Stomach (tissue), 9 donors: ENCODE data around the gene TNFRSF21. TPM values are rescaled to one million over a fixed set of nuclear protein-coding genes. Genes with fewer than 3 reads are reported as not detected.
A peak's percentile ranks its signal among the peaks of the same experiment; 100 is the strongest.
"Not testable (repeated sequence)": the region's sequence is repeated elsewhere in the genome, so short reads cannot be mapped to it uniquely, and the experiment has no call there.

Experiments
- DNase-seq, 2 donors: peaks; one replicate each; pipeline versions ENCODE4 v3.0.0 to v3.0.0-alpha.2; 2013 to 2019
- H3K27ac ChIP-seq, 5 donors: fragments of 200-600 bp in 4 of 5; sonication (generic) in 4 of 5; one replicate each; pipeline ENCODE4 v1.5.1; 2013 to 2019; ENCODE audit warnings: mild to moderate bottlenecking in 1 of 5, moderate library complexity in 1 of 5
- H3K27me3 ChIP-seq, 3 donors: fragments of 200-600 bp; sonication (generic); one replicate each; pipeline ENCODE4 v1.5.1; 2017 to 2019; ENCODE audit warnings: mixed run types in 1 of 3
- H3K36me3 ChIP-seq, 4 donors: fragments of 200-600 bp; sonication (generic); 1 replicate in 3 of 4; 2 replicates in 1 of 4; pipeline ENCODE4 v1.5.1; 2016 to 2019
- H3K4me1 ChIP-seq, 4 donors: fragments of 200-600 bp; sonication (generic); one replicate each; pipeline ENCODE4 v1.5.1; 2016 to 2019
- H3K4me3 ChIP-seq, 4 donors: fragments of 200-600 bp; sonication (generic) in 3 of 4; one replicate each; pipeline ENCODE4 v1.5.1; 2016 to 2019; ENCODE audit warnings: mild to moderate bottlenecking in 1 of 4
- H3K9me3 ChIP-seq, 4 donors: fragments of 200-600 bp; sonication (generic); one replicate each; pipeline ENCODE4 v1.5.1; 2016 to 2019
- EP300 ChIP-seq: sonication (generic); formaldehyde crosslinking; IDR thresholded peaks from one replicate; pipeline ENCODE4 v1.6.1; 2017; ENCODE audit warnings: antibody characterized with exemption
- POLR2A ChIP-seq, 4 donors: fragments of 450-650 bp; IDR thresholded peaks; one replicate each; pipeline ENCODE4 v1.6.1; 2016; ENCODE audit warnings: antibody characterized with exemption in 4 of 4, control low read depth in 2 of 4, mild to moderate bottlenecking in 1 of 4, moderate library complexity in 1 of 4
- POLR2AphosphoS5 ChIP-seq, 3 donors: sonication (generic); formaldehyde crosslinking; IDR thresholded peaks; one replicate each; pipeline ENCODE4 v1.6.1; 2016; ENCODE audit warnings: antibody characterized with exemption in 3 of 3
- WGBS, 5 donors: extraction: QIAGEN DNeasy Blood & Tissue Kit in 3 of 5; methylation state at CpG; one replicate each; pipeline versions ENCODE4 v1.1.5 to v1.1.7; 2013 to 2018; 5-methylcytosine and 5-hydroxymethylcytosine counted together
- intact Hi-C: fragments of 100-400 bp; cut with DNase I; formaldehyde crosslinking; loops from one replicate; pipeline ENCODE4 v1.15.1; 2023; ENCODE audit warnings: low total_unique reads
- polyA plus RNA-seq, 3 donors: library from polyadenylated mRNA; stranded (reverse); fragments of 200-250 nt; gene quantifications; one replicate each; pipeline ENCODE4 v1.2.3, GENCODE V29; 2013
- total RNA-seq, 5 donors: library from RNA; depleted of rRNA; stranded (reverse); fragments of >200 nt; gene quantifications; one replicate each; pipeline versions ENCODE4 v1.1.0 to v1.2.3, GENCODE V29; 2014 to 2016
- TF ChIP-seq, protein P1 (sequence below), 7 experiments: fragments of 450-650 bp in 4 of 7; fragments of 200-600 bp in 3 of 7; sonication (generic) in 3 of 7; IDR thresholded peaks; one replicate each; pipeline ENCODE4 v1.5.1; 2016 to 2019; ENCODE audit warnings: antibody characterized with exemption in 7 of 7, control low read depth in 2 of 7, mild to moderate bottlenecking in 1 of 7
- donor health status: healthy with polysubstance abuse.
- donor health status: Bipolar disorder and iron deficiency.
- donor health status: healthy.

Gene TNFRSF21
- total and polyA plus RNA-seq, 8 donors: 24.7 to 112 (median 41.3) TPM

GRCh38 chr6:47319867-47320266, 10.2 kb upstream of the TNFRSF21 start:
- TF ChIP-seq, protein P1, sequence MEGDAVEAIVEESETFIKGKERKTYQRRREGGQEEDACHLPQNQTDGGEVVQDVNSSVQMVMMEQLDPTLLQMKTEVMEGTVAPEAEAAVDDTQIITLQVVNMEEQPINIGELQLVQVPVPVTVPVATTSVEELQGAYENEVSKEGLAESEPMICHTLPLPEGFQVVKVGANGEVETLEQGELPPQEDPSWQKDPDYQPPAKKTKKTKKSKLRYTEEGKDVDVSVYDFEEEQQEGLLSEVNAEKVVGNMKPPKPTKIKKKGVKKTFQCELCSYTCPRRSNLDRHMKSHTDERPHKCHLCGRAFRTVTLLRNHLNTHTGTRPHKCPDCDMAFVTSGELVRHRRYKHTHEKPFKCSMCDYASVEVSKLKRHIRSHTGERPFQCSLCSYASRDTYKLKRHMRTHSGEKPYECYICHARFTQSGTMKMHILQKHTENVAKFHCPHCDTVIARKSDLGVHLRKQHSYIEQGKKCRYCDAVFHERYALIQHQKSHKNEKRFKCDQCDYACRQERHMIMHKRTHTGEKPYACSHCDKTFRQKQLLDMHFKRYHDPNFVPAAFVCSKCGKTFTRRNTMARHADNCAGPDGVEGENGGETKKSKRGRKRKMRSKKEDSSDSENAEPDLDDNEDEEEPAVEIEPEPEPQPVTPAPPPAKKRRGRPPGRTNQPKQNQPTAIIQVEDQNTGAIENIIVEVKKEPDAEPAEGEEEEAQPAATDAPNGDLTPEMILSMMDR (IDR thresholded peaks at IDR 0.05): no peak
- TF ChIP-seq POLR2A (IDR thresholded peaks at IDR 0.05) (no peak), POLR2AphosphoS5 (IDR thresholded peaks at IDR 0.05) (no peak), EP300 (no peak)
- intact Hi-C loops: no loop called here

DNA sequence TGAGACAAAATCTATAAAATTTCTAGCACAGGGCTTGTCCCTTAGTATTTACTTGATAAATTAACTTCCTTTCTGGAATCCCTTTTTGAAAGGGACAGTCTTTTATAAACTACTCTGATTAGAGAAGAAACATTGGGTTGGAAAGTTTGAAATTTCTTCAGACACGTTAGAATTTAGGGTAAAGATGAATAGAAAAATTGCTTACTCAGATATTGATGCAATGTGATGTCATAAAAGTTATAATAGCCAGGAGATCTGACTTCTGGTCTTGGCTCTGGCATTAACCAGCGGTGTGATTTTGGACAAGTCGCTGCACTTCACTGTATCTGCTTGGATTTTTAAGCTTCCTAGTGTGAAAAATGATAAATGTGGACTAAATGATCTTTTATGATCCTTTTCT, 9.7 kb upstream of the TNFRSF21 start:
- H3K36me3 ChIP-seq: no peaks in the 10 kb centered on the region
- no peak overlapping the region for H3K4me3 ChIP-seq
- no peak overlapping the region for H3K27ac ChIP-seq
- WGBS, 5 donors: 76 to 91% (median 86%) methylated on average over 3 of the region's 3 CpGs
- no peaks in the 10 kb centered on the region for H3K9me3 ChIP-seq
- TF ChIP-seq, protein P1 (IDR thresholded peaks at IDR 0.05): no peak
- TF ChIP-seq EP300 (no peak), POLR2A (IDR thresholded peaks at IDR 0.05) (no peak), POLR2AphosphoS5 (IDR thresholded peaks at IDR 0.05) (no peak)
- intact Hi-C loops: no loop called here
- DNase-seq: no peak
- H3K27me3 ChIP-seq: no peaks in the 10 kb centered on the region
- peaks cover 0 to 11% (median 0%) of the 10 kb centered on the region in 4 donors for H3K4me1 ChIP-seq

More at GRCh38 chr6:47319867-47320266, 10.2 kb upstream of the TNFRSF21 start:
- Histone ChIP-seq H3K4me3 (no peak overlapping the region), H3K27me3 (no peaks in the 10 kb centered on the region), H3K4me1 (peaks cover 0 to 10% (median 0%) of the 10 kb centered on the region in 4 donors), H3K27ac (no peak overlapping the region), H3K36me3 (no peaks in the 10 kb centered on the region), H3K9me3 (no peaks in the 10 kb centered on the region)
- 53 to 82% (median 70%) methylated on average over 4 of the region's 4 CpGs for WGBS, 5 donors
- DNase-seq: no peak

- no peaks in the 10 kb centered on the region for H3K27me3 ChIP-seq
- no peak overlapping the region for H3K4me3 ChIP-seq
- no peak for DNase-seq
- H3K36me3 ChIP-seq: no peaks in the 10 kb centered on the region
- no peaks in the 10 kb centered on the region for H3K9me3 ChIP-seq
- peaks cover 0 to 11% (median 0%) of the 10 kb centered on the region in 4 donors for H3K4me1 ChIP-seq
- H3K27ac ChIP-seq: no peak overlapping the region
- intact Hi-C loops: no loop called here
- TF ChIP-seq POLR2AphosphoS5 (IDR thresholded peaks at IDR 0.05) (no peak), EP300 (no peak), POLR2A (IDR thresholded peaks at IDR 0.05) (no peak)
- TF ChIP-seq, protein P1 (IDR thresholded peaks at IDR 0.05): no peak
- 36 to 50% (median 45%) methylated on average over 3 of the region's 3 CpGs for WGBS, 5 donors
These were observed 8.7 kb upstream of the TNFRSF21 start for GRCh38 chr6:47318236-47318989.

DNA sequence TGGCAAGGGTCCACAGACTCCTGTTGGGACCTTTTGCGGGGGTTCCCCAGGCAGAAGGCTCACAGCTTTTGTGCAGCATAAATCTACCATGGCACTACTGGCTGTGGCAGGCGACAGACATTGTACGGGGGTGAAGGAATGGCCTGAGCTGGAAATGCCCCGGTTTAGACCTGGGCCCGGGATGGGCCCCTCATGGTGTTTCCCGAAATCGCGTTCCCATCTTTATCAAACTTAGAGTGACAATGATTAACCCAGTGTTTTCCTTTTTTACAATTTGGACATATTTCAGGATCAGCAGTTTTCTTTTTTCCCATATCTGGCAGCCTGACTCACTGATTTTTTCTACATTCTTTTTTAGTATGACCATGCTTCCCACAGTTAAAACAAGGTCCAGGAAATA, 5.5 kb upstream of the TNFRSF21 start:
- H3K4me3 ChIP-seq: peak overlapping the region in 1 of 4 donors; percentile 13
- H3K4me1 ChIP-seq: peaks cover 0 to 11% (median 0%) of the 10 kb centered on the region in 4 donors
- H3K9me3 ChIP-seq, H3K27me3 ChIP-seq, DNase-seq, intact Hi-C loops, H3K36me3 ChIP-seq: not testable (repeated sequence)
- WGBS, 5 donors: 37 to 45% (median 43%) methylated on average over 8 of the region's 8 CpGs
- peak overlapping the region in 4 of 5 donors; percentile 7 to 73 (median 55) for H3K27ac ChIP-seq

GRCh38 chr6:47310131-47310480, 401 bp upstream of the TNFRSF21 start:
- WGBS, 5 donors: 1 to 6% (median 3%) methylated on average over 7 of the region's 7 CpGs
- Histone ChIP-seq H3K36me3 (no peaks in the 10 kb centered on the region), H3K9me3 (no peaks in the 10 kb centered on the region), H3K27me3 (peaks cover 0 to 17% (median 0%) of the 10 kb centered on the region in 3 donors), H3K4me1 (peaks cover 0 to 44% (median 28%) of the 10 kb centered on the region in 4 donors), H3K27ac (peak overlapping the region in 4 of 5 donors; percentile 91 to 95 (median 94)), H3K4me3 (peak overlapping the region; percentile 84 to 93 (median 88))
- DNase-seq: no peak
- no peak for TF ChIP-seq POLR2AphosphoS5 (IDR thresholded peaks at IDR 0.05)
- TF ChIP-seq POLR2A (IDR thresholded peaks at IDR 0.05): no peak
- TF ChIP-seq, protein P1 (IDR thresholded peaks at IDR 0.05): no peak
- TF ChIP-seq EP300: no peak
- intact Hi-C loops: no loop called here
